Measurements from ENCODE around the gene NLGN1.

Gene NLGN1

GRCh38 chr3:173938616-173939015, 541.1 kb downstream of the NLGN1 start:
- Histone ChIP-seq H3K79me2 (ENCODE audit: insufficient read depth, low read length) (no peaks in the 10 kb centered on the region), H3F3A (ENCODE audit: insufficient read depth, low read length) (no peaks in the 10 kb centered on the region), H3K4me2 (ENCODE audit: low read length) (no peak overlapping the region), H4K20me1 (ENCODE audit: insufficient read depth, low read length) (no peaks in the 10 kb centered on the region), H3K9ac (ENCODE audit: low read length) (no peak overlapping the region), H3K36me3 (ENCODE audit: insufficient read depth, low read length) (no peaks in the 10 kb centered on the region), H3K4me1 (ENCODE audit: insufficient read depth, low read length, severe bottlenecking) (peaks cover 6% of the 10 kb centered on the region), H3K9me3 (ENCODE audit: low read length) (no peaks in the 10 kb centered on the region), H3K27ac (ENCODE audit: low read depth, low read length, poor library complexity, severe bottlenecking) (no peak overlapping the region), H3K27me3 (ENCODE audit: insufficient read depth, low read length) (no peaks in the 10 kb centered on the region), H3K9me2 (ENCODE audit: low read depth, low read length) (no peaks in the 10 kb centered on the region), H2AFZ (ENCODE audit: low read length) (no peak overlapping the region), H3K4me3 (ENCODE audit: low read depth, low read length, poor library complexity, severe bottlenecking) (no peak overlapping the region)
- no peak for TF ChIP-seq EZH2 (IDR thresholded peaks at IDR 0.05; ENCODE audit: borderline replicate concordance, low read length)
- TF ChIP-seq, protein P1, sequence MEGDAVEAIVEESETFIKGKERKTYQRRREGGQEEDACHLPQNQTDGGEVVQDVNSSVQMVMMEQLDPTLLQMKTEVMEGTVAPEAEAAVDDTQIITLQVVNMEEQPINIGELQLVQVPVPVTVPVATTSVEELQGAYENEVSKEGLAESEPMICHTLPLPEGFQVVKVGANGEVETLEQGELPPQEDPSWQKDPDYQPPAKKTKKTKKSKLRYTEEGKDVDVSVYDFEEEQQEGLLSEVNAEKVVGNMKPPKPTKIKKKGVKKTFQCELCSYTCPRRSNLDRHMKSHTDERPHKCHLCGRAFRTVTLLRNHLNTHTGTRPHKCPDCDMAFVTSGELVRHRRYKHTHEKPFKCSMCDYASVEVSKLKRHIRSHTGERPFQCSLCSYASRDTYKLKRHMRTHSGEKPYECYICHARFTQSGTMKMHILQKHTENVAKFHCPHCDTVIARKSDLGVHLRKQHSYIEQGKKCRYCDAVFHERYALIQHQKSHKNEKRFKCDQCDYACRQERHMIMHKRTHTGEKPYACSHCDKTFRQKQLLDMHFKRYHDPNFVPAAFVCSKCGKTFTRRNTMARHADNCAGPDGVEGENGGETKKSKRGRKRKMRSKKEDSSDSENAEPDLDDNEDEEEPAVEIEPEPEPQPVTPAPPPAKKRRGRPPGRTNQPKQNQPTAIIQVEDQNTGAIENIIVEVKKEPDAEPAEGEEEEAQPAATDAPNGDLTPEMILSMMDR (IDR thresholded peaks at IDR 0.05; ENCODE audit: low read length): no peak

DNA sequence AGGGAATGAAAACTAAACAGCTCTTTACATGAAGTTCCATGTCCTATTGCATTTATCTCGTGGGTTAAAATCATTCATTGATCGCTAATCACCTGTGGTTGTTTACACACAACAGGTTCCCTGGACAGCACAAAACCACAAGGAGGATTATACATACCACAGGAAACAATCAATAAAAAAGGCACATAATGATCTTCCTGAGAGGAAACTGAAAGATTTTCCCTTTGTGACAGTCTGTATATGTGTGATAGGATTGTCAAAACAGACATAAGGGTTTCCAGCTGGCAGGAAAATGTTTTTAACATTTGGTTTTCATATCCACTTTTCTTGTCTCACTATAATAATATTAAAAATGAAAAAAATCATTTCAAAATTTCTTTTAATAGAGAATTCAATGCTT, 541.8 kb downstream of the NLGN1 start:
- no peaks in the 10 kb centered on the region for H3K36me3 ChIP-seq (ENCODE audit: insufficient read depth, low read length)
- peaks cover 6% of the 10 kb centered on the region for H3K4me1 ChIP-seq (ENCODE audit: insufficient read depth, low read length, severe bottlenecking)
- no peak overlapping the region for H3K4me2 ChIP-seq (ENCODE audit: low read length)
- TF ChIP-seq EZH2 (IDR thresholded peaks at IDR 0.05; ENCODE audit: borderline replicate concordance, low read length): no peak
- TF ChIP-seq, protein P1 (IDR thresholded peaks at IDR 0.05; ENCODE audit: low read length): no peak
- H4K20me1 ChIP-seq (ENCODE audit: insufficient read depth, low read length): no peaks in the 10 kb centered on the region
- H3K9me2 ChIP-seq (ENCODE audit: low read depth, low read length): no peaks in the 10 kb centered on the region
- H3F3A ChIP-seq (ENCODE audit: insufficient read depth, low read length): no peaks in the 10 kb centered on the region
- no peak overlapping the region for H3K4me3 ChIP-seq (ENCODE audit: low read depth, low read length, poor library complexity, severe bottlenecking)
- H3K27me3 ChIP-seq (ENCODE audit: insufficient read depth, low read length): no peaks in the 10 kb centered on the region
- H3K79me2 ChIP-seq (ENCODE audit: insufficient read depth, low read length): no peaks in the 10 kb centered on the region
- no peak overlapping the region for H3K27ac ChIP-seq (ENCODE audit: low read depth, low read length, poor library complexity, severe bottlenecking)
- H3K9me3 ChIP-seq (ENCODE audit: low read length): no peaks in the 10 kb centered on the region
- H3K9ac ChIP-seq (ENCODE audit: low read length): no peak overlapping the region
- no peak overlapping the region for H2AFZ ChIP-seq (ENCODE audit: low read length)

DNA sequence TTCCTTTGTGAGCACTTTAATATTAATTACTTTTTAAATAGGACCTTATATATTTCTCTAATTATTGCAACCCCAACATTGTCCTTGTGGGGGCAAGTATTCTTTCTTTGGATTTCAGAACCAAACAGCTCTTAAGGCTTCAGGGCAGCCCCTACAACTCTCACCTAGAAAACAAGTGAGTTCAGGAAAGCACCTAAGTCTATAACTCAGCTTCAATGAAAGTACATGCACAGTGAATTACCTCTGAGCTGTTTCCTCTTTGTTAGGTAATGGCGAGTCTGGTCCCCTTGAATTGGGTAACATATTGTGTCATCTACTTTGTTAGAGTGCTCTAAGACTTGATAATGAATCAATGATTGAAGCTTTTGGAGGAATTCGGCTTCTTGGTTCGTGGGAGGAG, 545.7 kb downstream of the NLGN1 start:
- H3K79me2 ChIP-seq (ENCODE audit: insufficient read depth, low read length): no peaks in the 10 kb centered on the region
- no peak for TF ChIP-seq EZH2 (IDR thresholded peaks at IDR 0.05; ENCODE audit: borderline replicate concordance, low read length)
- TF ChIP-seq, protein P1 (IDR thresholded peaks at IDR 0.05; ENCODE audit: low read length): no peak
- no peak overlapping the region for H3K27ac ChIP-seq (ENCODE audit: low read depth, low read length, poor library complexity, severe bottlenecking)
- no peaks in the 10 kb centered on the region for H3K27me3 ChIP-seq (ENCODE audit: insufficient read depth, low read length)
- no peaks in the 10 kb centered on the region for H3K36me3 ChIP-seq (ENCODE audit: insufficient read depth, low read length)
- no peaks in the 10 kb centered on the region for H4K20me1 ChIP-seq (ENCODE audit: insufficient read depth, low read length)
- H3F3A ChIP-seq (ENCODE audit: insufficient read depth, low read length): no peaks in the 10 kb centered on the region
- H3K4me3 ChIP-seq (ENCODE audit: low read depth, low read length, poor library complexity, severe bottlenecking): no peak overlapping the region
- no peaks in the 10 kb centered on the region for H3K9me3 ChIP-seq (ENCODE audit: low read length)
- no peak overlapping the region for H3K4me2 ChIP-seq (ENCODE audit: low read length)
- H3K9ac ChIP-seq (ENCODE audit: low read length): no peak overlapping the region
- H3K9me2 ChIP-seq (ENCODE audit: low read depth, low read length): no peaks in the 10 kb centered on the region
- no peak overlapping the region for H2AFZ ChIP-seq (ENCODE audit: low read length)
- H3K4me1 ChIP-seq (ENCODE audit: insufficient read depth, low read length, severe bottlenecking): peaks cover 2% of the 10 kb centered on the region

Measured in OCI-LY1 (cell line).